SHP77 treated with DMSO at 0.1 percent for 48 hours (cell line): ENCODE measurements around the gene TTI1.
"Not testable (repeated sequence)": the region's sequence is repeated elsewhere in the genome, so short reads cannot be mapped to it uniquely, and the experiment has no call there.

Experiments used
- DNase-seq: peaks from one replicate; lab custom pipeline; 2025; lab: John Stamatoyannopoulos, UW

The TTI1 gene

DNA sequence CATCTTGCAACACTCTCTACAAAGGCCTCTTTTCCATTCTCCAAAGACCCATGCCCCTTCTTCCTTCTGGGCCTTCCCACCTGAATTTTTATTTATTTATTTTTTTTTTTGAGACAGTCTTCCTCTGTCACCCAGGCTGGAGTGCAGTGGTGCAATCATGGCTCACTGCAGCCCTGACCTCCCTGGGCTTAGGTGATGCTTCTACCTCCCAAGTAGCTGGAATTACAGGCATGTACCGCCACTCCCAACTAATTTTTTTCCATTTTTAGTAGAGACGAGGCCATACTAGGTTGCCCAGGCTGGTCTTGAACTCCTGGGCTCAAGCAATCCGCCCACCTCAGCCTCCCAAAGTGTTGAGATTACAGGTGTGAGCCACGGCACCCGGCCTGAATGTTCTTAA is 23.8 kb downstream of the TTI1 start:
- not testable (repeated sequence) for DNase-seq

DNA sequence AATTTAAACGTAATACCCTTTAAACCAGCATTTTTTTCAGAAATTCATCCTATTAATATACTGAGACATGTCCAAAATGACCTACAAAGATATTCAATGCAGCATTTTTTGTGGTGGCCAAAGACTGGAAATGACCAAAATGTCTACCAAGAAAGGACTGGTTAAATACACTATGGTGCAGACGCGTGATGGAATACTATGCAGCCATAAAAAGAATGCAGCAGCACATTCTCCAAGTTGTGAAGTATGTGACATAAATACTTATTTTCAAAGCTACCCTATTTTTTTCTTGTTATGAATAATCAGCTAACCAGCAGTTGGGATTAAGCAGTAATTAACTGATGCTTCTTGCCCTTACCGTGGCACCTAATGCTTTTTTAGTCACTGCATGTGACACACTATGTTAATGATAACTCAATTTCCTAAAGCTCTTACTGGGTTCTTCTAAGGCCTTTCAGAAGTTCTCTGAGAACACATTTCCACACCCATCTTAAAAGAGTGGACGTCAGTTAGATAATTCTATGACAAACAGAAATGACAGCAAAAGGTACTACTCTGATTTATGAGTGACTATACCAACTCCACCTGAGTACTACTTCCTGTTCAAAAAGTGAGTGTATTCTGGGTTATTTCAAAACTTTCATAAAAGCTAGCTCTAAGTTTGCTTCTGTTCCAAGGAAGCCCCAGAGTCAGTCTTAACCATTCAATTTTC is 24.9 kb downstream of the TTI1 start:
- DNase-seq: no peak

DNA sequence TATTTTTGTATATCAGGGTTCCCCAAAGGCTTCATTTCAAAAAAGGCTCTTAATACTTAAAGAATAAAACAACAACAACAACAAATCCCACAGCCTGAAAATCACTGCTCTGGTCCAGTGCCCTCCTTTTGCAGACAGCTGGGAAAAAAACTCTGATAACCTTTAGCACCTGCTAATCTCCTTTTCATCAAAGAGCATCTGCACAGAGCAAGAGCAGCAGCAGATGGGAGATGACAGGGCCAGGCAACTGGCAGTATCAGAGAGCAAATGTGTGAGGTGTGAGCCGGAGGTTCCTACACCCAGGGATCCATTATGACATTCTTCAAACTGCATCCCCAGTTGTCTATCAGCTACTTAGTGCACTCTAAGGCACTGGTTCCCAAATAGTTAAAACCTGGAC is 25.7 kb downstream of the TTI1 start:
- DNase-seq: no peak

DNA sequence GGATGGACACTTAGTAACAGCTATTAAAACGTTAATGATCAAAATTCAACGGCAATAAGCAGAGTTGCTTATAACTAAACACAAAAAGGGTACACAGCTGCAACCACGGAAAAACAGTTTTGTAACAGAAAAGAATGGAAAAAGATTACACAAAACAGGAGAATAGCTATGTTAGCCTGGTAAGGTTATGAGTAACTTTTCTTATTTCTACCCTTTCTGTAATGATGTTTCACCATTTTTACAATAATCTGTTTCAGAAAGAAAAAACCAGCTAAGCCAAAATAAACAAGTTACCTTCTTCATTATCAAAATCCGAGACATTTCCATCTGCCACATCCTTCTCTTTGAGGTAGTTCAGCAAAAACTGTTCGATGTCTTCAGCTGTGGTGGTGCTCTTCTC is 27.4 kb downstream of the TTI1 start:
- DNase-seq: no peak

DNA sequence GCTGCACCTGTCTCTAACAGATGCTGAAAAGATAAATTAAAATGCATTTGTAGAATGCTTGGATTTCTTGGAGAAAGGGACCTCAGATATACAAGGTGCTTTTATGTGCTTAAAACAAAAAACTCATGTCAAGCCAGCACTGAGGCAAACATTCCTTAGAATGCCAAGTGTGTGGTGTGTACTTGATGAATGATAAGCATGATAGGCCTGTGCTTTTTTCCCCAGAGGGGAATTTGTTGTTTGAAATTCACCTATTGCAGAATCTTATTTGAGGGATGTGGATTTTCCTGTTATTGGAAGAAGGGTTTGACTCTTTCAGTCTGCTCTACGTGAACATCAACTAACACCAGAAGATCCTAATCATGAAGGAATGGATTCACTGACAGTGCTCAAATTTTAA is 28.8 kb downstream of the TTI1 start:
- DNase-seq: no peak

DNA sequence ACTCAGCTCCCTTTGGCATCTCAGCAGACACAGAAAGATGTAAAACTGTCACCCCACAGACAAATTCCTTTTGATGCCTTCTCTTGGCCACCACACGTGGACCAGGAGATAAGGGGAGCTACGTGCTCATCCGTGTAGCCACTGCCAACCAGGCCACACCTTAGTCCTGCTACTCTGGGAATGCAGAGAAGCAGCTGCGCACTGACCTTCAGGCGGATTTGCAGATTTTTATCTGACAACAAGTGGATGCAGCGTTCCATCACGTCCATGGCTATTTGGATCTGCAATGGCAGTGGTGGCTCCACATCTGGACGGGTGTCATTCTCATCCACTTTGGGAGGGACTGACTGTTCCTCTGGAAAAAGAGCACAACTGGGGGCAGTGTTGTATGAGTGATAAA is 30.8 kb downstream of the TTI1 start:
- no peak for DNase-seq

DNA sequence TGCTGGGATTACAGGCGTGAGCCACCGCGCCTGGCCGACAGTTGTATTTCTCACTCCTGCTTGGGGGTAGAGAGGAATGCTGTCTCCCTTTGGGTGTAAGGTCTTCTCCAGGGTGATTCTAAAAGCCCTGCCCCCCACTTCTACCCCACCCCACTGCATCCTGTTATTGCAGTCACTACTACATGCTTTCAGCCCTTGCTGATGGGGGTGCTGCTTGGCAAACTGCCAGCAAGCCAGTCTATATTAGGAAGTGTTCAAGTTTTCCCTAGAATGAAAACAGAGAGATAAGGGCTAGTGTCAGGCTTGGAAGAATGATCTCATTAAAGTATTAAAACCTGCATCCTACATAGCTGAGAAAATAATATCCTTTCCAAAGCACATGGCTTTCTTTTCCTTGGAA is 31.3 kb downstream of the TTI1 start:
- no peak for DNase-seq

DNA sequence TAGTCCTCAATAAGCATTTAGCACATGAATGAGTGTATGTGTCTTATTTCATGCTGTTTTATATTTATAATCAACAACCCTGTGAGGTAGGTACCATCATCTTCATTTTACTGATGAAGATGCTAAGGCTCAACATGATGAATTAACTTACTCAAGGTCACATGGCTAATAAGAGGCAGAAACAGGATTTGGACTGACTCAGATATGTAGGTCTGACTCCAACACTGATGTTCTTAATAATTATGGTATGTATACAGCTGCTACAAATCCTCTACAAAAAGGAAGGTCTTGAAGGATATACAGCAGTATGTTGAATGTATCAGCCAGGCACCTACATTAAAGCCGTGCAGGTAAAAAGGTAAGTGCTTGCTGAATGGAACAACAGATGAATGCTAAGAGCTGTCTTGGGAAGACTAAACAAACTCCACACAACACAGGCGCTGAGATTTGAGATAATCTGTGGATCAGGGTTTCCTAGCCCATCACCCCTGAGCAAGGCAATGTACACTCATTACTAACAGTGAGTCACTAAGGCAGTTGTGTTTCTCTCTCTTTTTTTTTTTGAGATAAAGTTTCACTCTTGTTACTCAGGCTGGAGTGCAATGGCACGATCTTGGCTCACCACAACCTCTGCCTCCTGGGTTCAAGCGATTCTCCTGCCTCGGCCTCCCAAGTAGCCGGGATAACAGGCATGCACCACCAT is 31.9 kb downstream of the TTI1 start:
- no peak for DNase-seq

DNA sequence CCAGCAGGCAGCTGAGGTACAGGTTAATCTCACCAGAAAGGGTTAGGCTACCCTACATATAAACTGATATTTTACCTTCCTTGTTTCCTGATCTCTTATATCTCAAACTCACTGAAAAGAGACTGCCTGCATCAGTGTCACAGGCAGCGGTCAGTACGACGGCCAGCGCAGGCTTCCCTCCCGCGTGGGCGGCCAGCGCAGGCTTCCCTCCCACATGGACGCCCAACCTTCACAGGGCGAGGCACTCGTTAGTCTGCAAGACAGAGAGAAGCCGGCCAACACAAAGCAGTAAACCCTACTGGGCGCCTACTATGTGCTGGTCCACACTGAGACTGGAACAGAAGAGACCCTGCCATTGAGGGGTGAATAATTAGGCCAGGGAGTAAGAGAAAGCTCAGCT is 33.0 kb downstream of the TTI1 start:
- no peak for DNase-seq

DNA sequence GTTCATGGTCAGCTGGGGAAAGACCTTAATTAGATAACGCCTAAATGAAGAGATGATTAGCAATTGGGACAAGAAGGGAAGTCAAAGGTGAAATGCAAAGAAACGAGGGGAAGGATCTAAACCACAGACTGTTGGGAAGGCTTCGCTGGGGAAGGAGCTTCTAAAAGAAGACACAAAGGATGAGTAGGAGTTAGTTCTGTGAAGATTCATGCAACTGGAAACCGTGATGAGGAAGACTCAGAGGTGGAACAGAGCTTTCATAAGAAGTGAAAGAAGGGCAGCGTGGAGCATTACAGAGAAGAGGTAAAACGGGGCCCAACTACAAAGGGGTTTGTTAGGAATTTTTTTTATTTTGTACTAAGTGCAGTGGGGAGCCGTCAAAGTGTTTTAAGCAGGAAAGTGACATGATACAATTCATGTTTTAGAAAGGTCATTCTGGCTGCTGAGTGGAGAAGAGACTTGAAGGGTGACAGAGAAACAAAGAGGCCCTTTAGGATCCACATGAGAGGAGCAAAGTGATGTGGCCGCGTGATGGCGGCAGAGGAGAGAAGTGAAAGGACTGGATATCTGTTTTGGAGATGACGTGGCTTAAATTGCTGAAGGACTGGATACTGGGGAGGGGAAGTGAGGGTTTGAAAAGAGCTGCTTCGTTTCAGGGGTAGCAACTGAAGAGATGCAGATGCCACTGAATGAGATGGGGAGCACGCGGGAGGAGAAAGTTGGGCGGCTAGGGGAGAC is 33.6 kb downstream of the TTI1 start:
- DNase-seq: no peak

DNA sequence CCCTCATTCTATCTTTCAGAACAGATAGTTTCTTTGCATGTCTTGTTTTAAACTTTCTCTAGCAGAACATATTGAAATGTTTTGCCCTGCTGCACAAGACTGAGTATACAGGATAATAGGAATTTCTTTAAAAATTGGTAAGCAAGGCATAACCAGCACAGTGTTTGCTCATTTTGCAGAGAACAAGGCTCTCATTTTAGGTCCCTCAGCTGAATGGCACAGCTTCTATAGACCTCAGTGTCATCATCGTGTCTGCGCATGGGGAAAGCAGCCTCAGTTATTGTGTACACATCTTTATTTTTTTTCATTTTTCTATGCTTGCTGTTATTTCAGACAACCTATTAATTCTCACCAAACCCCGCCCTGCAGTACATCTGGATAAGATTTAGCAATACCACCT is 35.7 kb downstream of the TTI1 start:
- no peak for DNase-seq

DNA sequence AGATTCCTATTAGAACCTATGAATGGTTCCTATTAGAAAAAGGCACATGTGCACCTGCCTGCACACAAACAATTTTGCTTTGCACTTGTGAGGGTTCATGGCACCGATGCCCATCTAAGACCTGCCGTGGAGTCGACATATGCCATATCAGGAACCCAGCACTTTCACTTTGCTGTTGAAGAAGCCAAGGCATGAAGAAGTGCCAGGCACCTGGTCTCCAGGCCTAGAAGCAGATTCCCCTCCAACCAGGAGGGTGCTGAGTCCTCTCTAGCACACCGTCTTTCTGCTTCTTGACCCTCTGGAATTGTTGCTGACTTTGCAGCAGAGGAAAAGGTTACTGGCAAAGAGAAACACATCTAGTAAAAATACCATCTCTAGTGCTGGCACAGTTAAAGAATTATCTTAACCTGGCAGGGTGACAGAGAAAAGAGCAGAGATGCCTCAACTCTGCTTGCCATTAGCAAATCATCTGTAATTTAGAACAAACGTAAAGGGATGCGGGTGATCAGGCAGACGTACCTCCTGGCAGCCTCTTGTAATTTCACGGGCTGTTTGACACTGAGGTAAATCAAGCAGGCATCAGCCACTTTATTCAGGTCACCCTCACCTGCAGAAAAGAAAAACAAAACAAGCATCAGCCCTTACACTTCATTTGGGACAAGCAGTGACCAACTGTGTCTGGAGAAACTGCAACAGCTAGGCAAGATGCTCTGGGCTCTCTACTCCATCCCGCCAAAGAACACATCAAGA is 37.2 kb downstream of the TTI1 start:
- no peak for DNase-seq

DNA sequence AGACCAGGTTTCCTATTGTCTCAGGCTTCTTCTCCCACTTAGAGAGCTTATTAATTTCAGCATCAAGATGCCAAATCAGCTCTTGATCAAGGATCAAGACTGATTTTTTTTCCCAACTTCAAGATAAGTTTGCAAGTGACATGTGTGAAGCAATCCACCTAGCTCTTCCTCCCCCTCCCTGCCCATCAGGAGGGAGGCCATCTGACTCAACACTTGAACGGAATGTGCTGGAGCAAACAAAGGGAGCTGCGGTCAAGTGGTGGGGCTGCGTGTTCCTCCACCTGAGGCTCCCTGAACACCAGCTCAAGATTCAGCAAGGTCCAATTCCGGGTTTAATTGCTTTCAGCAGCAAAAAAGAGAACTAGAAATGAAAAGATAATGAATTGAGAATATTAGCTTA is 38.7 kb downstream of the TTI1 start:
- DNase-seq: no peak

DNA sequence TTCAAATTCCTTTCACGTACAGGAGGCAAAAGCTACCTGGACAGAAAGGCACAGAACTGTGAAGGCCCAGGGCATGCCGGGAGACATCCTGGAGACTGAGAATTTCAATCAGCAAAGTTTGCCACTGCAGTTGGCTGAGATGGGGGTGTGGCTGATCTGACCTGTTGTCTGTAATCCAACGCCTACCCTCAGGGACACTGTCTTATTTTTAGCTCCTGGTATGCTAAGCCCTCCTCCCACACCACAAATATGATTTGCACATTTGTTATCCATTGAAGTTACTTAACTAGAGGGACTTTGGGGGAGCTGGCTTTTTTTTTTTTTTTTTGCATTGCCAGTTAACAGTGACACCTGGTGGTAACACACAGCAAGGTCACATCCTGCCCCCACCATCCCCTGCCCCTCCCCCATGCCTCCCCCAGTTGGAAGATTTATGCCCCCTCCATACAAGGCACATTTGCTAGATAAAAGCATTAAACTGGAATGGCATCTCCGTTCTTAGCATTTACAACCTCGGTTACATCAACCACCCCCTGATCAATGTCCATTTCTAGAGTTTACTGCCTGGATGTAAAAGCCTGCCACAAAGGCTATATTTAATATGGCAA is 40.4 kb downstream of the TTI1 start:
- DNase-seq: no peak

DNA sequence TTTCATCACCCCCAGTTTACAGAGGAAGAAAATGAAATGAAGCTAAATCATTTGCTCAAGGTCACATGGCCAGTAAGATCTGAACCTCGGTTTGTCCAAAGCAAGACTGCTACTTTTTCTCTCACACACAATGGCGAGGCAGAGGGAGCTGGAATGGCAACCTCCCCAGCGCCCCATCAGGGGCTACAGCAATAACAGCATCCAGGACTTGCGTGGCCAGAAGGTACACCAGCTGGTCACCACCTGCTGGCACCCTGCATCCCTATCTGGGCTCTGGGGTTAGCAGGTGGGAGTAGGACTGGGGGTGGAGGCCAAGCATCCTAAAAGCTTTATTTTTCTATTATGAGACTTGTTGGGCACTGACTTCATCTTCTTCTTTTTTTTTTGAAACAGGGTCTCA is 41.3 kb downstream of the TTI1 start:
- DNase-seq: no peak

DNA sequence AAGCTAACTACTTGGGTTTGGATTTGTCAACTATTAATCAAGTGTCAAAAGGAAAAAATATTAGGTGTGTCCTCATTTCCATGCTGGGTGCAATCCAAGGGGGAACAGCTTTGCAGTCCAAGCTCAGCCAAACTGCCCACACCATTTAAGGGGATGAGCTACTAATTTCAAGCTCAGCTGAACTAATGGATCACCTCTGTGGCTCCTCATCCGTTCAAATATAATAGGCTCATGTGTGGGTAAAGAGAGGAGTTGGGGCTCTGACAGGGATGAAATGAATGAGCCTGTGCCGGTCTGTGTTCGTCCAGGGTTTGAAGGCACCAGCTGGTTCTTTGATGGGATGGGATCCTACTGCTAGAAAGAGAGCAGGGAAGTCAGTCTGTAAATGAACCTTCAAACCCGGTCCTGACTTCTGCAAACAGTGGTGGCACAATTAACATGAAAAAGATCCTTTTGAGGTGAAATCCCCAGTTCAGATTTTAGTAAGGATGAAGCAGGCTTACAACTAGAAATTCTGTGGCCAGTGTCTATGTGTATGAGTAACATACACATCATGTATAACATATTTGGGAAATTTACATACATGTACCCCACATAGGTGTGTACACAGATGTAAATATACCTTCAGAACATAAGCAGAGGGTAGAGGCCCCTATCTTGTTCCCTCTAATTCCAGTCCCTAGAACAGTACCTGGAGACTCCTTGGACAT is 41.9 kb downstream of the TTI1 start:
- DNase-seq: no peak

DNA sequence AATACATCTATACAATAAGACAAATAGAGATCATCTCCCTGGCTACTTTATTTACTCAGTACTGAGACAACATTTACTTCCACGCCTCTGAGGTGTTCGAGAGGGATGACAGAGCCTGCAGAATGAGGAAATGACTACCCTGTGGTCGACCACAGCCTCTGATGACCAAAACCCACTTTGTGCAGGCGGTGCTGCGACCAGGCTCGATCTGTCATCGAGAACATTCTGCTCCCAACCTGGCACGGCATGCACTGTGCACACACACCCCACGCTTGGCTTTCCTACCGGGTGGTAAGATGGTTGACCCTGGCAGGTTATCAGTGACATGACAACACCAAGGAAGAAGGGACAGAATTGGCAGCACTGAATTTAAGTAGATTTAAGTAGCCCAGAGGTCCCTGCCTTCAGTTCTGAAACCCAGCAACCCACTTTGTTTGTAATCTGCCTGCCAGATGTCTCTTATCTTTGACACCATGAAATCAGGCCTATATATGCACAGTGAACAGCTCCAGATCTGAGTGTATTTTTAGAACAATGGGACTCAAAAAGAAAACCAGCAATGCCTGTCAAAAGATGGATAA is 42.6 kb downstream of the TTI1 start:
- no peak for DNase-seq

DNA sequence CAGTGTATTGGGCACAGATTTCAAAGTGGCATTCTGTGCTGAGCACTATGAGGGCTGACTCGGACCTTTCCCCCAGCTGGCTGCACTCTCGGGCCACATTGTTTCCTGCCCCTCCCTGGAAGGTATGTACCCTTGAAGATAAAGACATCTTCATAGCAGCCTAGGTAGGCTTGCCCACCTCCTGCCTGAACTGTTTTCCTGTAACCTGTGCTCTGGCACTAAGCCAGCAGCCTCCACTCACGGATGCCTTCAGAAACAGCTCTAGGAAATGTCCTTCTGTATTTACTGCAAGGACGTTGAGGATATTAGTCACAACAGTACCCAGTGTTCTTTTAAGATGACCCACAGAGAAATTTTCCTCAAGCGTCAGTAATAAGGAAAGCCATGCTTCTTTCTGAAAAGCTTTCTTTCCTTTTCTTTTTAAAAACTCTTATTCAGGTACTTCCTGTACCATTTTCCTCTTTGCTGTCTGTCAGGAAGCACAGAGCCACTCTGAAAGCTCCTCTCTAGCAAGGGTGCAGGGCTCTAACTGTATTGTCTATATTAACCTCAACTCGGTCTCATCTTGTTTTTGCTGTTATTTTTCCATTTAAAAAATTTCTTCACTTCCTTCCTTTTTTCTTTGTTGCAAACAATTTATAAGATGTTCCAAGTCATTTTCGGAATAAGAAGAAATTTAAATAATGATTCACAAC is 43.5 kb downstream of the TTI1 start:
- DNase-seq: no peak

DNA sequence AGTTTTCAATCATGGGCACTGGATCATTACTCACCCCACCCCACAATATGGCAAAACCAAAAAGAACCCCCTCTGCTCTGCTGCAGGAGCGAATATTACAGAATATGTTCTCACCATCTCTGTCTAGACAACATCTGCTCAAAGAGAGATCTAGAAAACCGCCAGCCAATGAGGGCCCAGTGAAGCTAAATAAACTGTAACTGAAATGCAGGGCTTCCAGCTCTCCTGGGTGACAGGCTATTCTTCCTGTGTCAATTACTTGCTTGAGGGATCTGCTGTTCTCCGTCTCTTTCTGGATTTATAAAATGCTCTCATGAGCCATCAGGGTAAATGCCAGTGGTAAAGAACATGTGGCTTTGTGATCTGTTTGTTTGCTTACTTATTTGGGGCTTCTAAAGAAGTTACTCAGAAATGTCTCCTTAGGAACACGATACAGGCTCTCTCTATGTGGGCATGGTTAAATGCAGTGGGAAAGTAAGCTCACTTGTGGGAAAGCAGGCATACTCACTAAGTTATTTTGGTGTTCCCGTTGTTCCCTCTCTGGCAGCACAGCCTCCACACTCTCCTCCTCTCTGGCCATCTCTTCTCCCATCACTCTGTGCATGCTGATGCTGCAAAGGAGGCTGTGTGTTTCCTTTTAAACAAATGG is 44.8 kb downstream of the TTI1 start:
- no peak for DNase-seq
